Measurements from ENCODE around the gene PTPRD.
"Not testable (repeated sequence)": the region's sequence is repeated elsewhere in the genome, so short reads cannot be mapped to it uniquely, and the experiment has no call there.

PTPRD gene

DNA sequence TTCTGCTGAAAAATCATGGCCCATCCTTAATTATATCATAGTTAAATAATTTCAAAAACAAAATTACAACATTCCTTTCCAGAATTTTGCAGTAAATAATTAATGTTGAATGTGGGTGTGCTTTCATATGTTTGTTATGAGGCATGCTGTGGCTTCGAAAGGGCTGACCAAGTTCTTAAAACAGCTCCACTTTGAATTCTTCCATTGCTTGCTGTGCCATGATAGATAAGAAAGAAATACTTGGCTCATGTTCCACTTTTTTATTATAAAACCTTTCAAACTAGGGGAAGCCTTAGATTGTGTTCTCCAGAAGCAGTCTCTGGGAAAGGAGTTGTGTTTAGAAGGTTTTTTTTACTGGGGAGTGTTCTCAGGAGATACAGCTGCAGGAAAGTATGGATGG is 1534.5 kb downstream of the PTPRD start:
- no peak for DNase-seq (ENCODE audit: low read depth in 2 of 3, low spot score in 1 of 3)

DNA sequence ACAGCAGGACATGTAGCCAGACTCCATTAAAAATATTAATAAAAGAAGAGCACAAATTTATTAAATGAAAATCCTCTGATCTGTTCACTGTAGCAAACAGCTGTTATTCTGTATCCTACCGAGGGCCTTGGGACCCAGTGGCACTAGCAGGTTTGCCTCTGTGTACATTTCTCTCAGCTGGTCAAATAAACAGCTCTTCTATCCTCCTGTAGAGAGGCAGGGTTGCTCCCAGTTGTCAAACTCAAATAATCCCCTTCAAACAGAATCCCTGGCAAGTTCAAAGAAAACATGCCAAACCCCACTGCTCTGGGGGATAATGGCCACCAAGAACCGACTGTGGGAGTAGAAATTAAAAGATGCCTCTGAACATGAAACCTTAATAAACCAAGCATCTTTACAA is 1551.2 kb downstream of the PTPRD start:
- DNase-seq (ENCODE audit: low read depth in 2 of 3, low spot score in 1 of 3) = no peak

DNA sequence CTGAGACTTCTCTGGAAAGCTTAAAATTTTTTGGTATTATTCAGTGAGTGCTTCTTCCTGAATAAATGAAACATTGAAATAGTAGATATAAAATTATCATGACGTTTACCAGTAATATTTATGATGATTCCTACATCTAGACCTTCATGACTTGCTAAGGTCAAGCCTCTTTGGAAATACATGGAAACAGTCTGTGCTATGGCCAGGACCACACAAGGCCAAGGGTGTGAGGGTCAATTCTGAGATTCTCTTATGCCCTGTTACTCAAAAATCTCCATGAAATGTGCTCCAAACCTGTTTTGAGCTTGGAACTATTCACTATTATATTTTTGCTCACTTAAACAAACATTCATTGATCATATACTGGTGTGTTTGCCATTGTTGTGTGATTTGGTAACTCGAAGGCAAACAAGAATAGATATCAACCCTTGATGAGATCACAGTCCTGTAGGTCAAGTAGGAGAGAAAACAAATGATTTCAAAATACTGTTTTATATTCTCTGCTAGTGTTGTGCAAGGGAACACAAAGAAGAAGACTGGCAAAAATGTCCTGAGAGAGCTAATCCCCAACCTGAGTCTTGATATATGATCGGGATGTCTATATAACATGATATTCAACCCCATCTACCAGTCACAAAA is 1558.3 kb downstream of the PTPRD start:
- no peak for DNase-seq (ENCODE audit: low read depth in 2 of 3, low spot score in 1 of 3)

DNA sequence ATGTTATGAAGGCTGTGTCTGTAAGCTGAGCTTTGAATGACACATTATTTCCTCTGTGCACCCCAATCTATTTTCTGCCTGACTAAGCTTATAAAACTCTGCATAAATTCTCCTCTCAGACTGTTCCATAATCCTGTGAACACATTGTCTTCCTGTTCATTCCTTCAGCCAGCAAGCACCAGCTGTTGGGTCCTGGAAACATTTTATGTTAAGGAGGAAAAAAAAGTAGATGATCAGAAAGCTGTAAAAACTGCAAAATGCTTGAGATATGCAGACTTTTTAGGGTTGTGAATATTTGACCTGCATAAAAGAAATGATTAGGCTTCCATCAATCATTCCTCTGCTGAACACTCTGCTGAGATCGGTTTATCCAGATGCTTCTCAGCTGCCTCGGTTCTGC is 1567.2 kb downstream of the PTPRD start:
- no peak for DNase-seq (ENCODE audit: low read depth in 2 of 3, low spot score in 1 of 3)

DNA sequence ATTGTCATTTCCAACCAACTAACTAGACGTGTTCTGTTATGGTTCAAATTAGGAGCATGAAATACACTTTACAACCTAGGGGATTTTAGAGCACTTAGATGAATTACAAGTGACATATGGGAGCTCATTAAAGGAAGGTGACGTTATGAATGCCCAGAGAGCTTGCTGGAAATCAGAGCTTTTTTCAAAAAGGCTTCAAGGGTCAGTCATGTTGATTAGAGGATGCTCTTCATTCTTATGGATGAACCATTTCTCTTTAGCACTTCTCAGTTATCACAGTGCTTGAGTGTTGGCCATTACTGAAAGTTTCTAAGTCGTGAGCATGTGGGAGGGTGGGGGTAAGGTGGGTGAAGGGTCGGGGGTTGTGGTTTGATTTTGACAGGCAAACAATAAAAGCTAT is 1567.7 kb downstream of the PTPRD start:
- no peak for DNase-seq (ENCODE audit: low read depth in 2 of 3, low spot score in 1 of 3)

DNA sequence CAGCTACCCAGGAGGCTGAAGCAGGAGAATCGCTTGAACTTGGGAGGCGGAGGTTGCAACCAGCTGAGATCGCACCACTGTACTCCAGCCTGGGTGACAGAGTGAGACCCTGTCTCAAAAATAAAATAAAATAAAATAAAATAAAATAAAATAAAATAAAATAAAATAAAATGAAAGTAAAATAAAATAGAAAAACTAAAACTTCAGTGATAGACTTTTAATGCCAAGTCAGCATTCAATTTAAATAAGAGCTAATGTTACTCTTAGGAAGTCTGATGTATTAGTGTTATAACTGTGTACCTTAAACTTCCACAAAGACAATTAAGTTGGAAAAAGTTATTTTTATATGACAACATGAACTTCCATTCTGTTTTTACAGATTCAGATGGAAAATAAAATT is 1569.0 kb downstream of the PTPRD start:
- DNase-seq (ENCODE audit: low read depth in 2 of 3, low spot score in 1 of 3) = not testable (repeated sequence)

DNA sequence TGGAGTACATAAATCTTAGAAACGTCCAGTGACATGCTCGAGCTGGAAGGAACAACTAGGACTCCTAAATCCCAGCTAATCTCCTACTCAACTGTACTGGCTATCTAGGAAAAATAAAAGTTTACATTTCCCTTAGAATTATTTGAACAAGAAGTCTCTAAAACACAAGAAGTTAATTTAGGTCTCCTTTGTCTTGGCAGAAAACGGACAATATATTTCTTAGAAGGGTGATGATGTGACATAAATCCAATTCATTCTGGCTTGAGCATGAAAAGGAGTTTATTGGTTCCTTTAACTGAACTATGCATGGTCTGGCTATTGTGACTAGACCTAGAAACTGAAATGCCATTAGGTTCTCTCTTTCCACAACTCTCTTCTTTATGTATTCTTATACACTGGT is 1571.0 kb downstream of the PTPRD start:
- DNase-seq (ENCODE audit: low read depth in 2 of 3, low spot score in 1 of 3) = no peak

DNA sequence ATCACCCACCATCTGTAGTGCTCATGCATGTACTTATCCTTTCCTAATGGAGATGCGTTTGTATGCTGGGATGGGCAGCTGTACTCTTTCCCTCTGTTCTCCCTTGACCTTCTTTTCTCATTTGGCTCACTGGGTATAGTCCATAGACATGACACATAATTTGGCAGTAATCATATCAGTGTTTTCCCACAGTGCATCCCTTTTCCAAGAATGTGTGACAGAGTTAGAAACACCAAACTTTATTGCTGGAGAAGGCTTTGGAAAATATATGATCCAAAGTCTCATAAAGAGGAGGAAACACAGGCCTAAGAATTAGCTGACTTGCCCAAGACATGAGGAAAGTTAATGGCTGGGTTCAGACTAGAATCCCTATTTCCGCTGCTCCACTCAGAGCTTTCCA is 1579.8 kb downstream of the PTPRD start:
- no peak for DNase-seq (ENCODE audit: low read depth in 2 of 3, low spot score in 1 of 3)

DNA sequence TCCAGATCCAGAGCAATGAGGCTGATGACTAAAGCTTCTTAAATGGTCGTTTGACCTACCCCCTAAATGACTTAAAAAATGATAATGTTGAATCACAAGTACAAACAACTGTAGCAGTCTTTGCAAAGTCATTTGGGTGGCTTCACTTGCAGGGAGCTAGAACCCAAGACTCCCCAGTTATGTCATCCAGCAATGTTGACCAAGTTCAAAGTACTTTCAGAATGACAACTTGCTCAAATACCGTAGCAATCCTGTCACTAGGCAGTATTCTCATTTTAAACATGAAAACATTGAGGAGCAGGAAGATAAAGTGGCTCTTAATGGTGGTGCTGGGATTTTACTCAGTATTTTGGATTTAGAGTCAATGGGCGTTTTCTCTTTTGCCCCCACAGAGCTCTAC is 1596.2 kb downstream of the PTPRD start:
- no peak for DNase-seq (ENCODE audit: low read depth in 2 of 3, low spot score in 1 of 3)

DNA sequence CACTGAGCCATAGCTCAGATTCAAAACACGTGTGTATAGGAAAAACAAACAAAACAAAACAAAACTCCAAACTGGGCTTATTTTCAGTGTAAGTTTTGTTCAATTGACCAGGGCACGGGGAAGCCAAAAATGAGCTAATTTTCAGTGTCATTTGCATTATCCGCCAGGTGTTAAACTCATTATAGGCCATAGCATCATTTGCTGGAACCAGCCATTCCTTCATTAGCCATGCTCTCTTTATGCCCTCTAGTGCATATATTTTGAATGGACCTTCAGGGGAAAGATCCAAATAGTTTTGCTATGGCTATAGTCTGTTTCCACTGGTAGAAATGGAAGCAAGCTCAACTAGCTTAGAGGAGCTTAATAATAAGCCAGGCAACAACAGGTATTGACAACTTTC is 1608.0 kb downstream of the PTPRD start:
- no peak for DNase-seq (ENCODE audit: low read depth in 2 of 3, low spot score in 1 of 3)

DNA sequence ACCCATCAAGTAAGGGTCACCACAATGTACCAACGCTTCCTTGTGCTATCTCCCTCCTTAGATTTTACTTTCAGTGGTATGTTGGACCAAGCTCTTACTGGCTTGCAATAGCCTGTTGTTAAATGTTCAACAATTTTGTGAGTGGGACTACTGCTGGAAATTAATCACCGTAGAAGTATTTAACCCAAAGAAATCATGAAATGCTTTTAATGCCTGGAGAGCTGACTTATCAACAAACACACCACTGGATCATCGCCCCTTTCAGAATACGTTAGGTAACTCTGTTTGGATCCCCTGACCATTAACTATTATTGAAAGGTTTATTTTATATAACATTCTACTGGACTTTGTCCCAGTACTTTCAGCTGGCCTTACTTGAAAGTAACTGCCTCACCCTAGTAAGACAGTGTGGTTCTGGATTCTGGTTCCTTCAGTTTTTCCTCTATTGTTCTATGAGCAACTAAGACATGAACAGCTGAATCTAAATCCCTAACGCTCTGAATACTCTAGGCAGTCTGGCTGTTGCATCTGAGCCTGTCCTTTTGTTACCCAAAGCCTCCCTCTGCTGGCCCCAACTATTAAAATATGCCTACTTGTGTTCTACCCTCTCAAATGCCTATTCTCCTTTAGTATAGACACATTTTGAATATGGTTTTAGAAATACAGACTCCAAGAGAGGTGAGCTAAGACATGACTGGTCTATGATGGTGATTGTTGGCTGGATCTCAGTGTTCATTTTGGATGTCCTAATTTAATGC is 1609.8 kb downstream of the PTPRD start:
- DNase-seq (ENCODE audit: low read depth in 2 of 3, low spot score in 1 of 3) = no peak

DNA sequence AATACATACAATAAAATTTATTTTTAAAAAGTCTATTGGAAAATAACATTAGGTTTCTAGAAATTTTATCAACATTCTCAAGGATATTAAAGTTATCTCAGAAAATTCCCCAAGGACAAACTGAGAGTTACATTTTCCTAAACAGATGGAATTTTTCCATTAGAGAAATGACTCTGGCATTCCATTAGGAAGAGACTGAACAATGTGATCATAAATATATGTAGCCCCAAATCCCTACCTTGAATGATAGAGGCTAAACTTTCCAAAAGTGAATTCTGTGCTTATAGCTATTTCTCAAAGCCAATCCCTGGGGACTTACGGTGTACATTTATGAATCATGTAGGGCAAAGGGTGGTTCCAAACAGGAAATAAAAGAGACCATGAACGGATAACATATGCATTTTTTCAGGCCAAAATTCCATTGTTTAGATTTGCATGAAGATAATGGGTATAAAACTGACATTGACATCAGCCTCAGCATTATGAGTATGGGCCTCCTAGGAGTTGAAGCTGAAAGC is 1632.2 kb downstream of the PTPRD start:
- no peak for DNase-seq (ENCODE audit: low read depth in 2 of 3, low spot score in 1 of 3)

DNA sequence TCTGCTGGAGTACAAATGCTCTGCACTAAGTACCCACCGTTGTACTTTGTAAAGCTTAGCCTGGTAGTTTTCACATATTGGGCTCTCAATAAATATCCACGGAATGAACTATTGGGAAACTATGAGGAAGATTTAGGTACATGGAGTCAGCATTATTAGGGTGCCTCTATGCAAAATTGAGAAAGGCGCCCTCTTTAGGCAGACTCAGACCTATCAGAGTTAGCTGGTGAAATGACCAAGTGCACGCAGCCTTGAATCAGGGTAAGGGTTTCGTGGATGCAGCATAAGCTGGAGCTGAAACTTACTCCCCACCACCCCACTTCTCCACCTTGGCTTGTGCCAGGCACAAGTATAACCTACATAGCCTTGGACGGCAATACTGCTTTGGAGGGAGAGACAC is 1634.5 kb downstream of the PTPRD start:
- DNase-seq (ENCODE audit: low read depth in 2 of 3, low spot score in 1 of 3) = no peak

DNA sequence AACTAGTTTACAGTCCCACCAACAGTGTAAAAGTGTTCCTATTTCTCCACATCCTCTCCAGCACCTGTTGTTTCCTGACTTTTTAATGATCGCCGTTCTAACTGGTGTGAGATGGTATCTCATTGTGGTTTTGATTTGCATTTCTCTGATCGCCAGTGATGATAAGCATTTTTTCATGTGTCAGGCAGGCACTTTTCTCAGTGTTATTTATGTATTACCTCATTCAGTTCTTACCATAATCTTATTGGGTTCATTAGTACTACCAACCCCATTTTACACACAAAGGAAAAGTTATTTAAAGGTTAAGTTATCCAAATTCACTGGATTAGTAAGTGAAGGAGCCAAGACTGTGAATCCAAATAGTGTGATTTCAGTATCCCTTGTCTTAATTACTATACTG is 1644.5 kb downstream of the PTPRD start:
- not testable (repeated sequence) for DNase-seq (ENCODE audit: low read depth in 2 of 3, low spot score in 1 of 3)

DNA sequence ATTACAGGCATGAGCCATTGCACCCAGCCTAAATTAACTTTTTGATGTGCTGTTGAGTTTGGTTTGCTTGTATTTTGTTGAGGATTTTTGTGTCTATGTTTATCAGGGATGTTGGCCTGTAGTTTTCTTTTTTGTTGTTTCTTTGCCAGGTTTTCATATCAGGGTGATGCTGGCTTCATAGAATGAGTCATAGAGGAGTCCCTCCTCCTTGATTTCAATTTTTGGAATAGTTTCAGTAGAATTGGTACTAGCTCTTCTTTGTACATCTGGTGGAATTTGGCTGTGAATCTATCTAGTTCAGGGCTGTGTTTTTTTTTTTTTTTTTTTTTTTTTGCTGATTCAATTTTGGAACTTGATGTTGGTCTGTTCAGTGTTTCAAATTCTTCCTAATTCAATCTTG is 1648.9 kb downstream of the PTPRD start:
- no peak for DNase-seq (ENCODE audit: low read depth in 2 of 3, low spot score in 1 of 3)

DNA sequence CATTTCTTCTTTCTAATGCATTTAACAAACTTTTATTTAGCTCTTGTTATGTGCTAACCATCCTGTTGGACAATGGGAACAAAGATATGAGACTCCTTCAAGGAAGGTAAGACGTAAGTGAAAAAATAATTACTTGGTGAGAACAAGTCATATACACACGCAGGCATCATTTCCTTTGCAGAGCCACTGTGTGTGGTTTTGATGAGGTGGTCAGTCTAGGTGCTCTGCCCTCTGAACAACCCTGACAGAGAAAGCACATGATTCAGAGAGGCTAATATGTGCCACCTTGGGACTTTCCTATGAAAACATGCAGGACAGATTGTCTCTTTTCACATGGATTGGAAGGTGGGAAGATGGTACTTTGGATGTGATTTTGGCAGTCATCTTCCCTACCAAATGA is 1650.7 kb downstream of the PTPRD start:
- no peak for DNase-seq (ENCODE audit: low read depth in 2 of 3, low spot score in 1 of 3)

DNA sequence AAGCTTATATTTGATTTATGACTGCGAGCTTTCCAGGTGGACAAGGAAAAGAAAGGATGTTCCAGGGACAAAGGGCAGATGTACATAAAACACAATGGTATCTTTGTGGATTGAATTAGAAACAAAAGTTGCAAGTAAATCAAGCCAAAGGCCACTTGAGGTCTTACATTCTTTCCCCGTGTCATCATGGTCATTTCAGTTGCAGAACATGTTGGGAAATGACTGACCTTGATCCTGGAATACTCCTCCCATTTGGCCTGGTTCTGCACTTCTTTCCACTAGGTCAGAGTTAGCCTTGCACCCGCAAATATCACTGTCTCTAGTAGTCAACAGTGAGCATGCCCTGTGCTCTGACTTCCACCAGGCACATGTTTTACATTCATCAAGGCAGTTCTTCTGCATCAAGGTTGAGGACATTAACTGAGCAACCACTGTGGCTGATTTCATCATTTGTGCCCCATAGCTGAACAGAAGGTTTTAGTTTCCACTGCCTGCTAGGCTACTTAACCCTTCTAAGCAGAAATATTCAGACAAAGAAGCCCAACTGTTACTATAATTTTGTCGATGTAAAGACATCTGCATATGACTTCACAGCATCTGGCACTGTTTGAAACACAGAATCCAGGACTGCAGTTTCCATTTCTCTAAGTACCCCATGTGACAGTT is 1651.5 kb downstream of the PTPRD start:
- no peak for DNase-seq (ENCODE audit: low read depth in 2 of 3, low spot score in 1 of 3)

DNA sequence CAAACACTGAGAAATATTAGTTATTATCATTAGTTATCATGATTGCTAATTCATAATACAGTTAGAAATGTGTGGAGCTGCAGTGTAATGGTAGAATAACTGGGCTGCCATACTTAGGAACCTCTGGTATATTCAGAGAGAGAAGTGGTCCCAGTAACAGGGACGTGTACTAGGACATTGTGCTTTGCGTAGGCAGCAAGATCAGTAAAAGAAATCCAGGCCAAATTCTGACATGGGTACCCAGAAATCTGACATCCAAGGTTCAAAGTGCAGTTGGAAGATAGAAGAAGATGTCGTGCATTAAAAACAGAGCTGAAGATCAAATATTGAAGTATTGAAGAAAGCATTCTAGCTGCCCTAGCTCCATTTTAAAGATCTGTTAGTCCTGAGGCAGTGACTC is 1652.5 kb downstream of the PTPRD start:
- DNase-seq (ENCODE audit: low read depth in 2 of 3, low spot score in 1 of 3) = no peak

DNA sequence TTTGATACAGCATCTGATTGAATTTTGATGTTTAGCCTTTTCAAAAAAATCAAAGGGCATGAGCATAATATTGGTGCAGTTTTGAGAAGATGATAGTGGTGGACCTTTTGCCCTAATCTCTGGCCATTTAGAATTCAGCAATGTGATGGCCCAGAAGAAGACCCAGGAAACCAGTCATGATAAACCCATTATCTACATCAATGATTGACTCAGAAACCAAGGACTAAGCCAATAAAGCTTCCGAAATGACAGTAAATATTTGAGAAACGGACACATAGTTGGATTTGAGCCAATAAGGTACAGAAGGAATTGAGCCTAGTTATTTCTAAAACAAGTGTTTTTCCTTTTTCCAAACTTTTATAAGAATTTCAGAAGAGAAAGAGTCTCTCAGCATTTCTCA is 1654.4 kb downstream of the PTPRD start:
- DNase-seq (ENCODE audit: low read depth in 2 of 3, low spot score in 1 of 3) = no peak

DNA sequence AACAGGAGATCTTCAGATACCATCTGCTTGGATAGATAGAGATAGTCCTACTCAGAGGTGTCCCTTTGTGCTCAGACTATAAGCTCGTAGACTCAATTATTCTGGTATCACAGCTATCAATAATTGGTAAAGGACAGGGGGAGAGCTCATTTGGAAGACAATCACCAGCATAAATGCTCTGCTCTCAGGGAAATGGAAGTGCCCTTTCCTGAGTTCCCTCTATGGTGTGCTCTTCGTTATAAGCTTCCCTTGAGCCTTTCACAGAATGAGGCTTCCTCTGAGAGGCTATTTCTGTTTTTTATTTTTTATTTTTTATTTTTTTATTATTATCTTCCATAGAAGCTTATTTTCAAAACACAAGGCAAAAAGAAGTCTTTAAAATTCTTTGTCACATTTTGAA is 1657.5 kb downstream of the PTPRD start:
- DNase-seq (ENCODE audit: low read depth in 2 of 3, low spot score in 1 of 3) = no peak

DNA sequence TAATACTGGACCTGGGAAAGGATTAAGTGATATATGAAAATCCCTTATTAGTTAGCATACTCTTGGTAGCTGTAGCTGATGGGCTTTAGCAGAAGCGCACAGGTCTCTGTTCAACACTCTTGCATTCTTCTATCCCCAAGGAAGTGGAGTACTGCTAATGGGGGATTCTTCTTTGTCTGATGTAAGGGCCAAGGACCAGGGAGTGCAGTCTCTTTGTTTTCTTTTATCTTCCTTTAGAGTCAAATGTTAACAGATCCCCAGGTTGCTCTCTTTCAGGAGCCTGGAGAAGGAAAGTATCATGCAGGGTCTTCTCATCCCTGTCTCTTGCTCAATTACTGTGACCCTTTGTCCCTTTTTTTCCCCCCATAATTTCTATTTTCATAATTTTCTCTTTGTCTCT is 1666.3 kb downstream of the PTPRD start:
- no peak for DNase-seq (ENCODE audit: low read depth in 2 of 3, low spot score in 1 of 3)

DNA sequence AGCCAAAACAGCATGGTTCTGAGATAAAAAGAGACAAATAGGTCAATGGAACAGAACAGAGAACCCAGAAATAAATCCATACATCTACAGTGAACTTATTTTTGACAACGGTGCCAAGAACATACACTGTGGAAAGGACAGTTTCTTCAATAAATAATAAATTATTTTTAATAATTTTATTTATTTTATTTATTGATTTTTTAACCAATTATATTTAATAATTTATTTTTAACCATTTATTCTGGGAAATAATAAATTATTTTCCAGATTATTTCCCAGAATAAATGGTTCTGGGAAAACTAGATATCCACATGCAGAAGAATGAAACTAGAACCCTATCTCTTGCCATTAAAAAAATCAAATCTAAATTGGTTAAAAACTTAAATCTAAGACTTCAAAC is 1669.4 kb downstream of the PTPRD start:
- no peak for DNase-seq (ENCODE audit: low read depth in 2 of 3, low spot score in 1 of 3)
